K562 (cell line): Measurements from ENCODE around the gene ABHD14A. TPM values are rescaled to one million over a fixed set of nuclear protein-coding genes. Genes with fewer than 3 reads are reported as not detected.

Experiments used
- ATAC-seq: fragments of 200-7000 bp; cut with Tn5 transposase; 3 replicates; pipeline ENCODE4 v1.9.1; 2020; ENCODE audit warnings: moderate library complexity
- BruUV-seq: library from RNA; stranded (reverse); fragments of 400-500 nt; replicated peaks from 2 replicates; lab custom pipeline; 2021; lab: Mats Ljungman, UMichigan
- CTCF ChIA-PET: fragments of 300-600 bp; formaldehyde crosslinking; extraction: SDS; loops from one replicate; lab custom pipeline; 2021; ENCODE audit warnings: low intra/inter-chr PET ratio; lab: Yijun Ruan, JAX
- POLR2A ChIA-PET: fragments of 300-600, 350-650 bp; sonication (Branson Sonifier 250); formaldehyde crosslinking; extraction: SDS; loops from one replicate; lab custom pipeline; 2021; ENCODE audit warnings: antibody characterized with exemption, inconsistent platforms; lab: Yijun Ruan, JAX
- DNase-seq, 4 experiments: peaks; one replicate each; pipeline versions ENCODE4 v3.0.0 to v3.0.0-alpha.2; 2011 to 2018; ENCODE audit warnings: low spot score in 3 of 4, mixed read lengths in 3 of 4; ENCODE audit errors: extremely low read depth in 1 of 4
- FAIRE-seq: peaks from 2 replicates; lab custom pipeline; 2011; peaks lifted over from hg19 to GRCh38; lab: Jason Lieb, UNC
- H2AFZ ChIP-seq: 2 replicates; pipeline ENCODE4 v1.6.0; 2011; ENCODE audit warnings: low read depth, low read length, control low read depth, inconsistent platforms
- H3K27ac ChIP-seq: fragments of 200-600 bp; 3 replicates; pipeline ENCODE4 v1.8.0; 2011; ENCODE audit warnings: low read depth, mild to moderate bottlenecking, control low read depth, inconsistent platforms, low read length, moderate library complexity, mixed read lengths; ENCODE audit errors: extremely low read depth
- H3K27me3 ChIP-seq, 2 experiments: fragments of 300-600 bp in 1 of 2; 2 replicates in 1 of 2; 3 replicates in 1 of 2; pipeline versions ENCODE4 v1.6.0 to v1.8.0; 2011; ENCODE audit warnings: inconsistent platforms in 2 of 2, low read length in 2 of 2, mild to moderate bottlenecking in 1 of 2, mixed read lengths in 1 of 2, moderate library complexity in 1 of 2; ENCODE audit not compliant: control insufficient read depth in 2 of 2, insufficient read depth in 2 of 2
- H3K36me3 ChIP-seq: fragments of 300-600 bp; 3 replicates; pipeline ENCODE4 v1.8.0; 2011; ENCODE audit warnings: mild to moderate bottlenecking, low read length, inconsistent platforms; ENCODE audit not compliant: control insufficient read depth, insufficient read depth
- H3K4me1 ChIP-seq, 2 experiments: fragments of 200-600 bp in 1 of 2; replicated peaks in 1 of 2; 2 replicates in 1 of 2; 3 replicates in 1 of 2; pipeline versions ENCODE4 v1.5.1 to v1.8.0; 2011; ENCODE audit warnings: inconsistent platforms in 2 of 2, low read length in 2 of 2, mild to moderate bottlenecking in 1 of 2, mixed read lengths in 1 of 2, moderate library complexity in 1 of 2; ENCODE audit not compliant: control insufficient read depth in 2 of 2, insufficient read depth in 2 of 2
- H3K4me2 ChIP-seq: 2 replicates; pipeline ENCODE4 v1.6.1; 2011; ENCODE audit warnings: low read length, control low read depth, inconsistent platforms, mixed read lengths; ENCODE audit not compliant: insufficient read depth
- H3K4me3 ChIP-seq: fragments of 200-600 bp; sonication (generic), shearing (Covaris generic); 2 replicates; pipeline ENCODE4 v1.5.1; 2016; ENCODE audit warnings: control low read depth, inconsistent platforms
- H3K79me2 ChIP-seq: fragments of 200-600 bp; 3 replicates; pipeline ENCODE4 v1.8.0; 2011; ENCODE audit warnings: low read length, inconsistent platforms; ENCODE audit not compliant: control insufficient read depth, insufficient read depth
- H3K9ac ChIP-seq, 2 experiments: 2 replicates each; pipeline versions ENCODE4 v1.6.0 to v1.6.1; 2011; ENCODE audit warnings: low read depth in 2 of 2, low read length in 2 of 2, control low read depth in 1 of 2, inconsistent platforms in 1 of 2, mild to moderate bottlenecking in 1 of 2, mixed read lengths in 1 of 2; ENCODE audit not compliant: insufficient read depth in 1 of 2
- H3K9me1 ChIP-seq: one replicate; pipeline ENCODE4 v1.6.0; 2011; ENCODE audit warnings: inconsistent platforms, mild to moderate bottlenecking, low read length, moderate library complexity; ENCODE audit not compliant: control insufficient read depth, insufficient read depth
- H3K9me3 ChIP-seq: replicated peaks from 2 replicates; pipeline ENCODE4 v1.5.1; 2011; ENCODE audit warnings: low read depth, low read length, inconsistent platforms; ENCODE audit not compliant: control insufficient read depth, insufficient read depth
- H4K20me1 ChIP-seq: replicated peaks from 2 replicates; pipeline ENCODE4 v1.6.1; 2011; ENCODE audit warnings: low read length, inconsistent platforms, mixed read lengths; ENCODE audit not compliant: control insufficient read depth, insufficient read depth
- CTBP1 ChIP-seq: fragments of 450-650 bp; IDR thresholded peaks from 2 replicates; pipeline ENCODE4 v1.6.1; 2016; ENCODE audit warnings: borderline replicate concordance
- HNRNPUL1 ChIP-seq: fragments of 200-400 bp; formaldehyde crosslinking; IDR thresholded peaks from 2 replicates; pipeline ENCODE4 v1.6.1; 2017; ENCODE audit warnings: low read length
- POLR2AphosphoS2 ChIP-seq: IDR thresholded peaks from 2 replicates; pipeline ENCODE4 v1.6.1; 2012; ENCODE audit warnings: low read length, improper control_type of control experiment
- ZNF354B ChIP-seq: fragments of 250-450 bp; sonication (Bioruptor Pico); IDR thresholded peaks from 2 replicates; pipeline ENCODE4 v1.4.0; 2020
- WGBS: fragments of 100-300 bp; shearing (Covaris generic); methylation state at CpG from one replicate; pipeline ENCODE4 v1.1.6; 2016; ENCODE audit warnings: low coverage, mixed read lengths; ENCODE audit not compliant: insufficient coverage; ENCODE audit errors: missing lambda C conversion rate; 5-methylcytosine and 5-hydroxymethylcytosine counted together
- in situ Hi-C: fragments of 300-500 bp; cut with MboI; formaldehyde crosslinking; loops from 4 replicates; pipeline ENCODE4 v1.15.0; 2018; ENCODE audit warnings: inconsistent platforms, mixed read lengths
- intact Hi-C: fragments of 100-400 bp; cut with micrococcal nuclease; formaldehyde crosslinking; loops from 2 replicates; pipeline ENCODE4 v1.14.2; 2022
- polyA plus RNA-seq, 8 experiments: library from polyadenylated mRNA; depleted of rRNA in 4 of 8; stranded (reverse) in 5 of 8; unstranded in 3 of 8; fragments of >200 nt; fragmentation: Nextera tagmentation in 2 of 8; fragmentation: Illumina TruSeq in 1 of 8; extraction: Ambion mirVana in 2 of 8; extraction: Trizol in 1 of 8; gene quantifications; 2 replicates each; pipeline versions ENCODE4 v1.2.1 to v1.2.3, GENCODE V29; 2011 to 2014; ENCODE audit warnings: inconsistent platforms in 1 of 8, missing spikeins in 1 of 8
- total RNA-seq, 7 experiments: library from RNA; depleted of rRNA in 6 of 7; stranded (reverse); fragments of >200 nt in 6 of 7; fragmentation: Illumina TruSeq in 2 of 7; extraction: Trizol in 2 of 7; gene quantifications; 2 replicates each; pipeline versions ENCODE4 v1.2.1 to v1.2.3, GENCODE V29; 2011 to 2021; ENCODE audit warnings: low replicate concordance in 1 of 7

Gene ABHD14A
- total and polyA plus RNA-seq, 9 of the 15 experiments (the other 6 are each of a cell fraction or from before 2014, with no cell fraction given) = 0.90 to 10.5 (median 8.3) TPM

DNA sequence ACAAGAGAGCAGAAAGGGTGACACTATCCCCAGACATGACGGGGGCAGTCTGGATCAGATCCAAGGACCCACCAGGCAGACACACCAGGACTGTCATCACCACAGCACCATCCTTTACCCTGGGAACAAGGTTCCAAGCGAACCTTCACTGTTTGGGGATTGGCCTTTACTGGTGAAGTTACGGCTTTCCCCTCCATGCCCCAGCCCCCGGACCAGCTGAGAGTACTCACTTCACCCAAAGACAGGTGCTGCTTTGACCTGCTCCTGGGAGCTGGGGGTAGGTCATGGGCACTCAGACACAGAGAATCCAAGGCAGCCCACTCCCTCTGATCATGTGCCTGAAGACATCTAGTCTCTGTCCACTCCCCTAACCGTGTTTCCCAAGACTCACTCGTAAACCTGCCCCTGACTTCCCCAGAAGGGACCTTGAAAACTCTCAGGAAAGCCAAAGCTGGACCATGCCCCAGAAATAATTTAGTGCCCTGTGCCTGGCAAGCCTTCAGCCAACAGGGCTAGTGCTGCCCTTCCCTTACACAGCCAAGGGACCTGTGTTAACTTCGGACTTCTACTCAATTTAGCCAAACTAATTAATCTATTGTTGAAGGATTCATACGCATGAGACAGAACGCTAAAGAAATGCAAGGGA is 36.0 kb upstream of the ABHD14A start:
- no TSS peak for BruUV-seq
- Histone ChIP-seq H2AFZ (no peak overlapping the region), H3K79me2 (peaks cover 35% of the 10 kb centered on the region), H3K9me3 (no peaks in the 10 kb centered on the region), H3K9me1 (peaks cover 5% of the 10 kb centered on the region), H3K4me3 (no peak overlapping the region), H3K27ac (no peak overlapping the region; the same call in 2 of the 3 replicates), H3K36me3 (peaks cover 66% of the 10 kb centered on the region; the same call in 2 of the 3 replicates), H3K4me1 (peaks cover 19 to 30% of the 10 kb centered on the region in 2 experiments; a peak in 4 of 5 replicates), H3K9ac (peak overlapping the region in 1 of 2 experiments; percentile 64; a peak in 1 of 4 replicates), H4K20me1 (no peaks in the 10 kb centered on the region), H3K27me3 (no peaks in the 10 kb centered on the region), H3K4me2 (no peak overlapping the region)
- TF ChIP-seq ZNF354B (CRISPR knock-in tag) (no peak), CTBP1 (no peak), POLR2AphosphoS2 (no peak), HNRNPUL1 (no peak)
- ChIA-PET CTCF (no interaction called here), POLR2A (no interaction called here)
- ATAC-seq (no peak), FAIRE-seq (no peak), DNase-seq (no peak)
- in situ Hi-C loops = no loop called here
- intact Hi-C loops = no loop called here
- WGBS = 87% methylated on average over 5 of the region's 9 CpGs
